Right atrium auricular region (tissue), 2 donors: ENCODE data around the gene DEXI. TPM values are rescaled to one million over a fixed set of nuclear protein-coding genes. Genes with fewer than 3 reads are reported as not detected.
A peak's percentile ranks its signal among the peaks of the same experiment; 100 is the strongest.
"Not testable (repeated sequence)": the region's sequence is repeated elsewhere in the genome, so short reads cannot be mapped to it uniquely, and the experiment has no call there.

Source experiments
- DNase-seq: peaks from one replicate; pipeline ENCODE4 v3.0.0-alpha.2; 2019; ENCODE audit warnings: low spot score
- H3K27ac ChIP-seq, 2 donors: fragments of 200-600 bp; sonication (generic); 1 replicate in 1 of 2; 2 replicates in 1 of 2; pipeline ENCODE4 v1.5.1; 2016 to 2019
- H3K27me3 ChIP-seq, 2 donors: fragments of 200-600 bp; sonication (generic); one replicate each; pipeline versions ENCODE4 v1.5.1 to v1.6.0; 2017 to 2019
- H3K36me3 ChIP-seq: fragments of 200-600 bp; sonication (generic); one replicate; pipeline ENCODE4 v1.5.1; 2016
- H3K4me1 ChIP-seq, 2 donors: fragments of 200-600 bp; sonication (generic); one replicate each; pipeline versions ENCODE4 v1.5.1 to v1.6.0; 2017 to 2019
- H3K4me3 ChIP-seq, 2 donors: fragments of 200-600 bp; sonication (generic); 1 replicate in 1 of 2; 2 replicates in 1 of 2; pipeline ENCODE4 v1.5.1; 2017 to 2019; ENCODE audit warnings: mild to moderate bottlenecking in 1 of 2, moderate library complexity in 1 of 2
- H3K9me3 ChIP-seq, 2 donors: fragments of 200-600 bp; sonication (generic); one replicate each; pipeline ENCODE4 v1.5.1; 2019
- CTCF ChIP-seq, 2 donors: fragments of 200-600 bp; sonication (generic); IDR thresholded peaks; one replicate each; pipeline ENCODE4 v1.5.1; 2019; ENCODE audit warnings: antibody characterized with exemption in 2 of 2
- total RNA-seq, 2 donors: library from RNA; depleted of rRNA; stranded (reverse); fragments of >200 nt; gene quantifications; one replicate each; pipeline ENCODE4 v1.1.0, GENCODE V29; 2016

Gene DEXI
- total RNA-seq, 2 donors from 2014 or later, result 129 to 164 TPM

DNA sequence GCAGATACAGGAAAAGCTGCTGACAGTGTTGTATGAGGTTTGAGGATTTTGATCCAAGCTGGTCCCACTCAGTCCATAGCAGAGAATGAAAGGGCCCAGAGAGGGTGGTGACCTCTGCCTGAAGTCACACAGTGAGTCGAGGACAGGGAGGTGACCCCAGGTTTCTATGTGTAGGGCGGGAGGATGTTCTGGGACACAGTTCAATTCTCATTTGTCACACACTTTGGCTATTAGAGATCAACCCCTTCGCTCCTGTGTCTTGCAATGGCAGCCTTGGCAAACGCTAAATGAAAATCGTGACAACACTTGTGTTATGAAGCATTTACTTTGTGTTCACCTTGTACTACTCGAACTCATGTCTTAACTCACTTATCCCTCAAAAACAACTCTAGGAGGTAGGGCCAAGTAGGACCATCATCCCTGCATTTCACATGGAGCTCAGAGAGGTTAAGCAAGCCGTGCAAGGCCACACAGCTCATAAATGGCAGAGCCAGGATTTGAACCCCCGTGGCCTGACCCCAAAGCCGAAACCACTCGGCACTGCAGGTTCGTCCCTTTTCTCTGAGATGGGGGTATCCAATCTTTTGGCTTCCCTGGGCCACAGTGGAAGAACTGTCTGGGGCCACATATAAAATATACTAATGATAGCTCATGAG is 10.2 kb downstream of the DEXI start:
- no peak for DNase-seq
- TF ChIP-seq CTCF (IDR thresholded peaks at IDR 0.05), result no peak
- Histone ChIP-seq H3K4me3 (no peak overlapping the region), H3K27me3 (no peaks in the 10 kb centered on the region), H3K27ac (peak overlapping the region in 1 of 2 donors; percentile 41), H3K9me3 (no peaks in the 10 kb centered on the region), H3K36me3 (peaks cover 37% of the 10 kb centered on the region), H3K4me1 (peaks cover 0 to 64% of the 10 kb centered on the region in 2 donors)

DNA sequence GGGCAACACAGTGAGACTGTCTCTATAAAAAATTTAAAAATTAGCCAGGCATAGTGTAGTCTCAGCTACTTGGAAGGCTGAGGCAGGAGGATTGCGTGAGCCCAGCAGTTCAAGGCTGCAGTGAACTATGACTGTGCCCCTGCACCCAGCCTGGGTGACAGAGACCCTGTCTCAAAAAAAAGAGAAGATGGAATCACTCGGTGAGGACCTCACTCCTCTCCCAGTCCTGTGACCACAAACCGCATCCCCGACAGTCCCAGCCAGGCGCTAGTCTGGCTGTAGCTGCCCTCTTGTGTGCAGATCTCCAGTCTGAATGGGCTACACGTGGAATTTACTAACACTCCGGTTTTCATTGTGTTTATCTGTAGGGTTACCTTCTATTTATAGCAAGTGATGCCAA is 11.1 kb downstream of the DEXI start:
- peaks cover 0 to 54% of the 10 kb centered on the region in 2 donors for H3K4me1 ChIP-seq
- H3K36me3 ChIP-seq, result peaks cover 47% of the 10 kb centered on the region
- no peaks in the 10 kb centered on the region for H3K9me3 ChIP-seq
- no peak for TF ChIP-seq CTCF (IDR thresholded peaks at IDR 0.05)
- H3K27ac ChIP-seq, result peak overlapping the region; percentile 25 to 41
- H3K4me3 ChIP-seq, result no peak overlapping the region
- no peaks in the 10 kb centered on the region for H3K27me3 ChIP-seq
- DNase-seq, result no peak

GRCh38 chr16:10930755-10931093 is 11.5 kb downstream of the DEXI start:
- H3K36me3 ChIP-seq, result peaks cover 51% of the 10 kb centered on the region
- no peak overlapping the region for H3K4me3 ChIP-seq
- H3K27ac ChIP-seq, result peak overlapping the region in 1 of 2 donors; percentile 41
- H3K9me3 ChIP-seq, result no peaks in the 10 kb centered on the region
- H3K4me1 ChIP-seq, result peaks cover 0 to 50% of the 10 kb centered on the region in 2 donors
- no peak for DNase-seq
- no peaks in the 10 kb centered on the region for H3K27me3 ChIP-seq
- TF ChIP-seq CTCF (IDR thresholded peaks at IDR 0.05), result no peak

DNA sequence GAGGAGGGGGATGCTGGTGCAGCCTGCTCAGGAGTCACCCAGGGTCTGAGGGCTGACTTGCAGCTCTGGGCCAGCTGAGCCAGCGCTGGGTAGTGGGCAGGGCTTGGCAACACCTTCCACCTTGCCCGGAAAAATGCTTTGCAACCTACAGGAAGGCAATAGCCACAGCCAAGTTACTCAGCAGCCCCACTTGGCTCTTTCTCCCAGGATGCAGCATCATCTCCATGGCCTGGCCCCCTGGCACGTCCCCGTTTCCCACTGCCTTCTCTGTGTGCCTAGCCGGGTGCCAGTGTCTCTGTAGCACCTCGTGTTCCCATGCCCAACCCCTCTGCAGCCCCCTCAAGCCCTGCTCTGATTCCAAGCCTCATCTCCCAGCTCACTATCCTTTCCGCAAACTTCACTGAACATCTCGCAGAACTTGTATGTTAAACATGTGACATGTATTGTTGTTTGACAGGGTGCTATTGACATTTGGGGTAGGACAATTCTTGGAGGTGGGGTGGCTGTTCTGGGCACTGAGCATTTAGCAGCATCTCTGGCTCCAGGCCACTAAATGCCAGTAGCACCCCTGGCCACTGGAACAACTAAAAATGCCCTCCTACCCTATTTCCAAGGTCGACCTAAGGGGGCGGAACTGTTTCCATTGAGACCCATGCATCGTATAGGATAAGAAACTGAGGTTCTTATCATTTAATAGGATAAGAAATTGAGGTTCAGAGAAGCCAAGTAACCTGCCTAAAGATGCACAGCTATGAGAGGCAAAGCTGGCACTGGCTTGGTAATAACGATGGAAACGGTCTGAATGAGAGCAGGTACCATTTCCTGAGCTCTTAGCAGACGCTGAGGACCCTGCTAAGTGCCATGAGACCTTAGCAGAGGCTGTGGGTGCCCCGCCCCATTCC is 12.2 kb downstream of the DEXI start:
- Histone ChIP-seq H3K4me3 (no peak overlapping the region), H3K36me3 (peaks cover 57% of the 10 kb centered on the region), H3K27ac (peak overlapping the region in 1 of 2 donors; percentile 31), H3K9me3 (no peaks in the 10 kb centered on the region), H3K27me3 (no peaks in the 10 kb centered on the region), H3K4me1 (peaks cover 0 to 44% of the 10 kb centered on the region in 2 donors)
- no peak for DNase-seq
- TF ChIP-seq CTCF (IDR thresholded peaks at IDR 0.05), result no peak

DNA sequence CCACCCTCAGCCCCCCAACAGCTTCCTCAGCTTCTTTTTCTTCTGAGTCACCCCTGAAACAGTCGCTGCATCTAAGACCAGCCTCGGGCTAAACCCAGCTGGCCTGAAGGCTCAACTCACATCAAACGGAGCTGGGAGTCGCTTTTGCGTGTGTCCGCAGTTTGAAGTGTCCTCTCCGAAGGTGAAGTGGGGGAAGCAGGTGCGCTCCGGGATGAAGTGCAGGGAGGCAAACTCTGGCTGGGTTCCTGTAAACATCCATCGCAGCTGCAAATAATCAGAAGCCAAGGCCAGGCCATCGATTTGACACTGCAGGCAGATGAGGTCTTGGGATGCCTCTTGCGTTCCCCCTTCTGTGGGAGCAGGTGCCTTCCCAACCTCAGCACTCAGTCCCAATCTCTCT is 13.2 kb downstream of the DEXI start:
- H3K4me1 ChIP-seq, result peaks cover 0 to 40% of the 10 kb centered on the region in 2 donors
- peaks cover 62% of the 10 kb centered on the region for H3K36me3 ChIP-seq
- H3K27ac ChIP-seq, result not testable (repeated sequence)

GRCh38 chr16:10927497-10928112 is 14.7 kb downstream of the DEXI start:
- Histone ChIP-seq H3K36me3 (peaks cover 55% of the 10 kb centered on the region), H3K4me1 (peaks cover 0 to 44% of the 10 kb centered on the region in 2 donors), H3K27me3 (no peaks in the 10 kb centered on the region), H3K27ac (no peak overlapping the region), H3K9me3 (no peaks in the 10 kb centered on the region), H3K4me3 (no peak overlapping the region)
- DNase-seq, result no peak
- no peak for TF ChIP-seq CTCF (IDR thresholded peaks at IDR 0.05)

More for the DNA sequence above, 13.2 kb downstream of the DEXI start:
- H3K9me3 ChIP-seq, H3K4me3 ChIP-seq, DNase-seq, H3K27me3 ChIP-seq: not testable (repeated sequence)
